Gastroesophageal sphincter (tissue), 4 donors: ENCODE data around the gene CHTF18. TPM values are rescaled to one million over a fixed set of nuclear protein-coding genes. Genes with fewer than 3 reads are reported as not detected.

ENCODE experiments used
- ATAC-seq: fragments of 150-250 bp; one replicate; pipeline ENCODE4 v1.9.1; 2016; ENCODE audit warnings: mild to moderate bottlenecking, moderate library complexity
- H3K27ac ChIP-seq, 4 donors: fragments of 200-600 bp; sonication (generic) in 3 of 4; 1 replicate in 3 of 4; 2 replicates in 1 of 4; pipeline ENCODE4 v1.5.1; 2016 to 2019
- H3K27me3 ChIP-seq: fragments of 200-600 bp; sonication (generic); one replicate; pipeline ENCODE4 v1.5.1; 2019
- H3K36me3 ChIP-seq, 2 donors: fragments of 200-600 bp; sonication (generic); one replicate each; pipeline ENCODE4 v1.5.1; 2019; ENCODE audit warnings: control low read depth in 1 of 2
- H3K4me1 ChIP-seq, 3 donors: fragments of 200-600 bp; sonication (generic); 1 replicate in 2 of 3; 2 replicates in 1 of 3; pipeline ENCODE4 v1.5.1; 2016 to 2019; ENCODE audit warnings: control low read depth in 2 of 3
- H3K4me3 ChIP-seq, 2 donors: fragments of 200-600 bp; sonication (generic); one replicate each; pipeline ENCODE4 v1.5.1; 2019; ENCODE audit warnings: mild to moderate bottlenecking in 1 of 2, moderate library complexity in 1 of 2
- H3K9me3 ChIP-seq, 3 donors: fragments of 200-600 bp; sonication (generic); one replicate each; pipeline ENCODE4 v1.5.1; 2017 to 2019; ENCODE audit warnings: control low read depth in 2 of 3
- EP300 ChIP-seq: sonication (generic); formaldehyde crosslinking; IDR thresholded peaks from one replicate; pipeline ENCODE4 v1.6.1; 2017; ENCODE audit warnings: antibody characterized with exemption, mild to moderate bottlenecking
- POLR2A ChIP-seq, 2 donors: fragments of 450-650 bp; IDR thresholded peaks; one replicate each; pipeline ENCODE4 v1.6.1; 2017; ENCODE audit warnings: antibody characterized with exemption in 2 of 2, mild to moderate bottlenecking in 2 of 2, moderate library complexity in 1 of 2
- POLR2AphosphoS5 ChIP-seq: sonication (generic); formaldehyde crosslinking; IDR thresholded peaks from one replicate; pipeline ENCODE4 v1.6.1; 2017; ENCODE audit warnings: antibody characterized with exemption
- WGBS, 2 donors: methylation state at CpG; one replicate each; pipeline ENCODE4 v1.1.5; 2018; ENCODE audit warnings: low coverage in 1 of 2; 5-methylcytosine and 5-hydroxymethylcytosine counted together
- total RNA-seq, 4 donors: library from RNA; depleted of rRNA; stranded (reverse); fragments of >200 nt; gene quantifications; one replicate each; pipeline ENCODE4 v1.1.0, GENCODE V29; 2016
- TF ChIP-seq, protein P1 (sequence below), 4 experiments: fragments of 200-600 bp in 2 of 4; fragments of 450-650 bp in 2 of 4; sonication (generic) in 1 of 4; IDR thresholded peaks; one replicate each; pipeline ENCODE4 v1.5.1; 2017 to 2019; ENCODE audit warnings: antibody characterized with exemption in 4 of 4, mild to moderate bottlenecking in 2 of 4, moderate library complexity in 2 of 4

CHTF18 gene
- total RNA-seq, 4 donors from 2014 or later, result 4.6 to 10.9 (median 8.3) TPM

DNA sequence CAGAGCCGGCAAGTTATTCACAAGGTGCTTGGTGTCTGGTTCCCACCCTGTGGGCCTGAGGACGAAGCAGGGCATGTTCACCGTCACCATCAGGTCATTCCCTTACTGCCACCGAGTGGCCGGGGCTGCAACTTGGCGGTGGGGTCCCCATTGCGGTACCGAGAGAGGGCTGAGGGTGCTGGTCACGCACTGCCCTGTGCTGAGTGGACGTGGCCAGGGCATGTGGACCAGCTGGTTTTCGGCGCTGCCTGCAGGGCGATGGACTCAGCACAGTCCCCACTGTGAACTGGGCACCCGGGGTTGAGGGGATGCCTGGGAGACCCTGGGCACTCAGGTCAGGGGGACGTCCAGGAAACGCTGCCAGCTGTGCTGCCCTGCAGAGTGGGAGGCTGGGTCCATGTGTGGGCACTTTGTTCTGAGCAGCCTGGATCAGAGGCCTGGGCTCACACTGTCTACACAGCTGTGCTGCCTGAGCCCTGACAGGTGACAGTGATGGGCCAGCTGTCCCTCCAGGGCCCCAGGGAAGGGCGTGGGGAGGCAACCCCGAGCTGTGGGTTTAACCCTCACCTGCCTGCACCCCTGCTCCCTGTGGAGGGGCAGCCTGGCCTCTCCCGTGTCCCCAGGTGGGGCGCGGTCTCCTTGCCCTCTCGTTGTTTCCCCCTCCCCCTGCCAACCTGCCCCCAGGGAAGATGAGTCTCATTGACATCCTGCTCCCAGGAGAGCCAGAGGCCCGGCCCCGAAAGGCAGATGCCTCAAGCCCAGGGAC, 51.4 kb downstream of the CHTF18 start:
- no peak overlapping the region for H3K4me3 ChIP-seq
- 57% methylated on average over 12 of the region's 24 CpGs; no CpG with 5 or more reads in 1 of the 2 donors for WGBS, 2 donors
- no peaks in the 10 kb centered on the region for H3K4me1 ChIP-seq
- no peaks in the 10 kb centered on the region for H3K36me3 ChIP-seq
- no peak overlapping the region for H3K27ac ChIP-seq
- peaks cover 68% of the 10 kb centered on the region for H3K27me3 ChIP-seq
- H3K9me3 ChIP-seq, result peaks cover 0 to 32% (median 0%) of the 10 kb centered on the region in 3 donors
- no peak for ATAC-seq
- TF ChIP-seq EP300 (no peak), POLR2A (IDR thresholded peaks at IDR 0.05) (no peak), POLR2AphosphoS5 (no peak)
- TF ChIP-seq, protein P1, sequence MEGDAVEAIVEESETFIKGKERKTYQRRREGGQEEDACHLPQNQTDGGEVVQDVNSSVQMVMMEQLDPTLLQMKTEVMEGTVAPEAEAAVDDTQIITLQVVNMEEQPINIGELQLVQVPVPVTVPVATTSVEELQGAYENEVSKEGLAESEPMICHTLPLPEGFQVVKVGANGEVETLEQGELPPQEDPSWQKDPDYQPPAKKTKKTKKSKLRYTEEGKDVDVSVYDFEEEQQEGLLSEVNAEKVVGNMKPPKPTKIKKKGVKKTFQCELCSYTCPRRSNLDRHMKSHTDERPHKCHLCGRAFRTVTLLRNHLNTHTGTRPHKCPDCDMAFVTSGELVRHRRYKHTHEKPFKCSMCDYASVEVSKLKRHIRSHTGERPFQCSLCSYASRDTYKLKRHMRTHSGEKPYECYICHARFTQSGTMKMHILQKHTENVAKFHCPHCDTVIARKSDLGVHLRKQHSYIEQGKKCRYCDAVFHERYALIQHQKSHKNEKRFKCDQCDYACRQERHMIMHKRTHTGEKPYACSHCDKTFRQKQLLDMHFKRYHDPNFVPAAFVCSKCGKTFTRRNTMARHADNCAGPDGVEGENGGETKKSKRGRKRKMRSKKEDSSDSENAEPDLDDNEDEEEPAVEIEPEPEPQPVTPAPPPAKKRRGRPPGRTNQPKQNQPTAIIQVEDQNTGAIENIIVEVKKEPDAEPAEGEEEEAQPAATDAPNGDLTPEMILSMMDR (IDR thresholded peaks at IDR 0.05), result no peak

DNA sequence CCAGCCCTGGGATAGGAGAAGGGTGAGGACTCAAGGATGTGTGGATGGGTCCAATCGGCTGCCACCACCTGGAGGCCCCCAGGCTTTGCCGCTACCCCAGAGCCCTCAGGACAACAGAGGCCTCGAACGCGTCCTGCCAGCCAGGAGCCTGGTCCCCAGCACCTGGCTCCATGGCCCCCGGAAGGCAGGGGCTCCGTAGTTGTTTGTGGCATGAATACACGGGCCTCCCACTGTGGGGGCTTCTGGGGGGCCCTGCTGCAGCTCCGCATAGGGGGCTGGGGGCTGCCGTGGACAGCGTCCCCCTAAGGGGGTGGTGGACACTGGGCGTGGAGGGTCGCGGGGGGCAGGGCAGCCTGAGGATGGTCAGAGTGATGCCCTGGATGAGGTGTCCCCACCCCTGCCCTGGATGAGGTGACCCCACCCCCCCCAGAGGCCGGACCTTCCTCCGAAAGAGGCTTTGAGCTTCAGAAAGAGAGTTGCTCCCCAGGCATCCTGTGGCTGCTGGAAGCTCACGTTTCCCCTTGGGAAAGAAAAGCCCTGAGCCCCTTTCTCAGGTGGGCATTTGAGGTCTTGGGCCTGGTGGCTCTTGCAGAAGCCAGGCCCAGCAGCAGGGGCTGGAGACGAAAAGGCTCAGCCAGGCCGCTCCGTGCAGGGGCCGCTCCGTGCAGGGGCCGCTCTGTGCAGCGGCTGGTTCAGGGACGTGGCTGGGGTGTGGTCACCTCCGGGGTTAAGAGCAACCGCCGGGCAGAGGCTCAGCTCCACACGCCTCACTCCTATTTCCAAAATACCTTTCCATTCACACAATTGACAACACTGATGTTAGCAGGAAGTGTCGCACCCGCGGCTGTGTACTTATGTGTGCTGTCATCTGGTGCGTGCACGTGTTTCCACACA, 52.4 kb downstream of the CHTF18 start:
- no CpG with 5 or more reads among the region's 34 CpGs for WGBS, 2 donors
- Histone ChIP-seq H3K36me3 (no peaks in the 10 kb centered on the region), H3K4me3 (no peak overlapping the region), H3K27ac (no peak overlapping the region), H3K9me3 (peaks cover 0 to 22% (median 0%) of the 10 kb centered on the region in 3 donors), H3K4me1 (no peaks in the 10 kb centered on the region), H3K27me3 (peaks cover 66% of the 10 kb centered on the region)
- no peak for TF ChIP-seq POLR2AphosphoS5
- TF ChIP-seq, protein P1 (IDR thresholded peaks at IDR 0.05), result no peak
- no peak for TF ChIP-seq EP300
- TF ChIP-seq POLR2A (IDR thresholded peaks at IDR 0.05), result no peak
- ATAC-seq, result no peak

DNA sequence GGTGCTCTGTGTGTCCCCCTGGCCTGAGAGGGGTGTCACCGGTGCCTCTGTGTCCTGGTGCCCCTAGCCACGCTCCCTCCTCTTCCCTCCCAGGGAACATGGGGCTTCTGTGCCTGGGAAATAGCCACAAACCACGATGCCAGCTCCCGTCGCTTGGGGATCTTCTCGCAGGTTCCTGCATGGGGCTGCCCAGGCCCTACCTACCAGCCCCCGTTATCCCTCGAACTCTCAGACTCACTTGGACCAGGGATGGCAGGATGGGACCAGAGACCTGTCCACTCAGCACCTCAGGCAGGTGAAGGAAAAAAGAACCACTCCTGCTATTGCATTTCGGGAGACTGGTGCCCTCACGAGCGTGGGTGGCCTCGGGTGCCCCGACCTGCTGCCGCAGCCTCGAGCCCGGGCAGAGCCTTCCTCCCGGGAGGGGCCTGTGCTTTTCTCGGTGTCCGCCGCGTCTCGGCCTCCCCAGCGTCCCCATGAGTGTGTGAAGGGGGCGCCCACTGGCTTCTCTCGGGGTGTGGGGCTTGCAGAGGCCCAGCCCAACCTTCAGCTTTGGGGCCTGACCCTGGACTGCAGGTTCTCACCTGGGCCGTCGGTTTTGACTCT, 53.1 kb downstream of the CHTF18 start:
- no peak overlapping the region for H3K4me3 ChIP-seq
- no peak for ATAC-seq
- no peak overlapping the region for H3K27ac ChIP-seq
- no peak for TF ChIP-seq POLR2A (IDR thresholded peaks at IDR 0.05)
- TF ChIP-seq POLR2AphosphoS5, result no peak
- TF ChIP-seq, protein P1 (IDR thresholded peaks at IDR 0.05), result no peak
- TF ChIP-seq EP300, result no peak
- peaks cover 0 to 15% (median 0%) of the 10 kb centered on the region in 3 donors for H3K9me3 ChIP-seq
- no peaks in the 10 kb centered on the region for H3K4me1 ChIP-seq
- peaks cover 62% of the 10 kb centered on the region for H3K27me3 ChIP-seq
- no peaks in the 10 kb centered on the region for H3K36me3 ChIP-seq
- 100% methylated on average over 1 of the region's 27 CpGs; no CpG with 5 or more reads in 1 of the 2 donors for WGBS, 2 donors

DNA sequence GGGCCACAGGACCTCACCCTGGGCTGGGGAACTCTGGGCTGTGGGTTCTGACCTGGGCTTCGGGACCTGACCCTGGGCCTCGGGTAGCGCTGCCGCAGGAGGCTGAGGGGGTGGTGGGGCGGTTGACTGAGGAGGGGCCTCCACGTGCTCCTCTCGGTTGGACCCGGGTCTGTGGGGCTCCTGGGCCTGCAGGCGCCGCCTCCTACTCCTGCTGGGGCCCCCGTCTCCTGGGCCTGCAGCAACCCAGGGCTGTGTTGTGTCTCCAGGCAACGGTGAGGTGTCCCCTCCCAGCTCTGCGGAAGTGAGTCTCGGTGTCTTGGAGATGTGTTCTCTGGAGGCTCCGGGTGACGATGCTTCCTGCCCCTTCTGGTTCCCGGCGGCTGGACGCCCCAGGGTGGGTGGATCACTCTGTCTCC, 53.6 kb downstream of the CHTF18 start:
- Histone ChIP-seq H3K4me1 (no peaks in the 10 kb centered on the region), H3K27ac (no peak overlapping the region), H3K4me3 (no peak overlapping the region), H3K36me3 (no peaks in the 10 kb centered on the region), H3K27me3 (peaks cover 57% of the 10 kb centered on the region), H3K9me3 (peaks cover 0 to 10% (median 0%) of the 10 kb centered on the region in 3 donors)
- WGBS, 2 donors, result no CpG with 5 or more reads among the region's 19 CpGs
- no peak for TF ChIP-seq POLR2A (IDR thresholded peaks at IDR 0.05)
- TF ChIP-seq, protein P1 (IDR thresholded peaks at IDR 0.05), result no peak
- TF ChIP-seq POLR2AphosphoS5, result no peak
- TF ChIP-seq EP300, result no peak
- ATAC-seq, result no peak
